ENCODE measurements around the gene MDN1.

- no peak for TF ChIP-seq PHF8 (IDR thresholded peaks at IDR 0.05; ENCODE audit: borderline replicate concordance, low read depth)
- TF ChIP-seq BCL3 (IDR thresholded peaks at IDR 0.05): no peak
- no peak for TF ChIP-seq CTCF (IDR thresholded peaks at IDR 0.05)
- no peak for TF ChIP-seq POLR2A (IDR thresholded peaks at IDR 0.05; ENCODE audit: low read length)
- no peak for TF ChIP-seq RFX5 (IDR thresholded peaks at IDR 0.05)
- no peak for TF ChIP-seq ESRRA (IDR thresholded peaks at IDR 0.05; ENCODE audit: borderline replicate concordance, low read length)
- no peak for TF ChIP-seq CHD2 (IDR thresholded peaks at IDR 0.05; ENCODE audit: low read length, partially characterized antibody)
- no peak for TF ChIP-seq HMGXB4 (CRISPR knock-in tag; IDR thresholded peaks at IDR 0.05; ENCODE audit: borderline replicate concordance)
- no peak for TF ChIP-seq MAX (IDR thresholded peaks at IDR 0.05)
- TF ChIP-seq EP300 (IDR thresholded peaks at IDR 0.05): no peak
- no peak for TF ChIP-seq POLR2AphosphoS2 (conservative IDR thresholded peaks at IDR 0.05; ENCODE audit: low read length)
- TF ChIP-seq CBX2 (IDR thresholded peaks at IDR 0.05; ENCODE audit: borderline replicate concordance, low read depth): no peak
- TF ChIP-seq E2F6 (IDR thresholded peaks at IDR 0.05; ENCODE audit: borderline replicate concordance, low read depth): no peak
- TF ChIP-seq HES2 (IDR thresholded peaks at IDR 0.05): no peak
These were observed 26.0 kb downstream of the MDN1 start for GRCh38 chr6:89793586-89793985.

Measured in A549 (cell line).